LNCAP (cell line): ENCODE results near the gene TNIK.

Experiments
- CTCF ChIP-seq: fragments of 450-650 bp; IDR thresholded peaks from 2 replicates; pipeline ENCODE4 v1.5.1; 2017; ENCODE audit warnings: mild to moderate bottlenecking

TNIK gene

GRCh38 chr3:171058873-171059603, 401.2 kb downstream of the TNIK start:
- TF ChIP-seq CTCF, result no peak

GRCh38 chr3:171058058-171058457, 402.1 kb downstream of the TNIK start:
- no peak for TF ChIP-seq CTCF

GRCh38 chr3:171057072-171057471, 403.1 kb downstream of the TNIK start:
- TF ChIP-seq CTCF, result no peak

GRCh38 chr3:171056528-171056927, 403.7 kb downstream of the TNIK start:
- TF ChIP-seq CTCF, result no peak

- no peak for TF ChIP-seq CTCF
Measured at GRCh38 chr3:171055336-171056178, 404.6 kb downstream of the TNIK start.

- no peak for TF ChIP-seq CTCF
Measured at GRCh38 chr3:171054921-171055320, 405.3 kb downstream of the TNIK start.

GRCh38 chr3:171054231-171054630, 406.0 kb downstream of the TNIK start:
- TF ChIP-seq CTCF, result no peak
